Right renal cortex interstitium (tissue), 3 donors: ENCODE data around the gene SHISA7. TPM values are rescaled to one million over a fixed set of nuclear protein-coding genes. Genes with fewer than 3 reads are reported as not detected.

Source experiments
- polyA plus RNA-seq, 3 donors: library from polyadenylated mRNA; unstranded; fragments of 120-200 nt; gene quantifications; one replicate each; pipeline ENCODE4 v1.2.1, GENCODE V29; 2013; ENCODE audit not compliant: insufficient read length in 3 of 3

Gene SHISA7
- polyA plus RNA-seq, 3 donors, result 0.11 to 0.19 (median 0.13) TPM

Other genes with a start within 250 kb of the SHISA7 start
- gene PTPRH, start 233.8 kb downstream of the SHISA7 start, polyA plus RNA-seq, result under 1 TPM; 0.04 to 0.07 (median 0.07) TPM
- 1 to 10 TPM; 1.7 to 2.4 (median 2.2) TPM for gene TMEM86B, start 214.5 kb downstream of the SHISA7 start, polyA plus RNA-seq
- gene PPP6R1, start 184.3 kb downstream of the SHISA7 start, polyA plus RNA-seq, result 10 to 100 TPM; 37.4 to 49.3 (median 39.1) TPM
- 10 to 100 TPM; 23.1 to 29.3 (median 25.7) TPM for gene HSPBP1, start 163.2 kb downstream of the SHISA7 start, polyA plus RNA-seq
- gene BRSK1, start 159.3 kb downstream of the SHISA7 start, polyA plus RNA-seq, result 10 to 100 TPM; 11.5 to 13.1 (median 11.8) TPM
- 1 to 10 TPM in 2 of 3 donors, under 1 TPM in 1; 0.83 to 1.6 (median 1.1) TPM for gene TMEM150B, start 118.0 kb downstream of the SHISA7 start, polyA plus RNA-seq
- 10 to 100 TPM; 12.1 to 13.9 (median 13.4) TPM for gene KMT5C, start 103.4 kb downstream of the SHISA7 start, polyA plus RNA-seq
- gene COX6B2, start 88.6 kb downstream of the SHISA7 start, polyA plus RNA-seq, result under 1 TPM; 0.31 to 0.97 (median 0.54) TPM
- gene GARIN5B, start 80.0 kb downstream of the SHISA7 start, polyA plus RNA-seq, result under 1 TPM in 1 of 3 donors, not detected in 2; 0.06 TPM
- 1 to 10 TPM in 1 of 3 donors, under 1 TPM in 2; 0.69 to 1.0 (median 0.90) TPM for gene IL11, start 72.8 kb downstream of the SHISA7 start, polyA plus RNA-seq
- gene TMEM190, start 66.5 kb downstream of the SHISA7 start, polyA plus RNA-seq, result under 1 TPM in 2 of 3 donors, not detected in 1; 0.23 to 0.36 TPM
- under 1 TPM; 0.15 to 0.42 (median 0.32) TPM for gene TMEM238, start 59.0 kb downstream of the SHISA7 start, polyA plus RNA-seq
- gene RPL28, start 57.4 kb downstream of the SHISA7 start, polyA plus RNA-seq, result 100 to 1,000 TPM; 731 to 916 (median 764) TPM
- gene UBE2S, start 35.5 kb downstream of the SHISA7 start, polyA plus RNA-seq, result 10 to 100 TPM; 38.8 to 53.3 (median 46.7) TPM
- 10 to 100 TPM; 28.7 to 38.3 (median 31.9) TPM for gene ISOC2, start 18.3 kb upstream of the SHISA7 start, polyA plus RNA-seq
- gene C19orf85, start 21.5 kb upstream of the SHISA7 start, polyA plus RNA-seq, result not detected
- 1 to 10 TPM; 2.0 to 3.0 (median 3.0) TPM for gene ZNF628, start 33.3 kb upstream of the SHISA7 start, polyA plus RNA-seq
- gene NAT14, start 41.9 kb upstream of the SHISA7 start, polyA plus RNA-seq, result 10 to 100 TPM; 44.7 to 51.7 (median 45.9) TPM
- gene SSC5D, start 45.1 kb upstream of the SHISA7 start, polyA plus RNA-seq, result 1 to 10 TPM; 1.1 to 1.6 (median 1.2) TPM
- under 1 TPM; 0.37 to 0.51 (median 0.50) TPM for gene SBK2, start 93.8 kb upstream of the SHISA7 start, polyA plus RNA-seq
- under 1 TPM in 2 of 3 donors, not detected in 1; 0.15 to 0.21 TPM for gene SBK3, start 102.2 kb upstream of the SHISA7 start, polyA plus RNA-seq
- gene ZNF579, start 137.5 kb upstream of the SHISA7 start, polyA plus RNA-seq, result 10 to 100 TPM; 11.8 to 13.2 (median 13.1) TPM
- gene FIZ1, start 156.2 kb upstream of the SHISA7 start, polyA plus RNA-seq, result 10 to 100 TPM; 16.6 to 18.9 (median 17.7) TPM
- 1 to 10 TPM; 6.0 to 8.1 (median 6.6) TPM for gene ZNF524, start 157.0 kb upstream of the SHISA7 start, polyA plus RNA-seq
- 1 to 10 TPM; 5.1 to 7.0 (median 6.1) TPM for gene ZNF865, start 162.3 kb upstream of the SHISA7 start, polyA plus RNA-seq
- gene ZNF784, start 181.3 kb upstream of the SHISA7 start, polyA plus RNA-seq, result 10 to 100 TPM in 2 of 3 donors, 1 to 10 TPM in 1; 9.1 to 10.8 (median 10.0) TPM
- 10 to 100 TPM; 33.3 to 39.6 (median 38.2) TPM for gene ZNF580, start 197.7 kb upstream of the SHISA7 start, polyA plus RNA-seq
- 10 to 100 TPM; 22.1 to 24.5 (median 24.2) TPM for gene ZNF581, start 200.3 kb upstream of the SHISA7 start, polyA plus RNA-seq
- gene CCDC106, start 204.9 kb upstream of the SHISA7 start, polyA plus RNA-seq, result 10 to 100 TPM; 19.1 to 20.8 (median 20.8) TPM
- 100 to 1,000 TPM; 156 to 170 (median 157) TPM for gene U2AF2, start 211.7 kb upstream of the SHISA7 start, polyA plus RNA-seq
- gene EPN1, start 231.9 kb upstream of the SHISA7 start, polyA plus RNA-seq, result 100 to 1,000 TPM in 1 of 3 donors, 10 to 100 TPM in 2; 82.7 to 104 (median 85.8) TPM